ENCODE results near the gene PCAT6. TPM values are rescaled to one million over a fixed set of nuclear protein-coding genes. Genes with fewer than 3 reads are reported as not detected.

The PCAT6 gene
- total RNA-seq, 6 experiments from 2014 or later = 1.7 to 4.0 (median 1.8) TPM

DNA sequence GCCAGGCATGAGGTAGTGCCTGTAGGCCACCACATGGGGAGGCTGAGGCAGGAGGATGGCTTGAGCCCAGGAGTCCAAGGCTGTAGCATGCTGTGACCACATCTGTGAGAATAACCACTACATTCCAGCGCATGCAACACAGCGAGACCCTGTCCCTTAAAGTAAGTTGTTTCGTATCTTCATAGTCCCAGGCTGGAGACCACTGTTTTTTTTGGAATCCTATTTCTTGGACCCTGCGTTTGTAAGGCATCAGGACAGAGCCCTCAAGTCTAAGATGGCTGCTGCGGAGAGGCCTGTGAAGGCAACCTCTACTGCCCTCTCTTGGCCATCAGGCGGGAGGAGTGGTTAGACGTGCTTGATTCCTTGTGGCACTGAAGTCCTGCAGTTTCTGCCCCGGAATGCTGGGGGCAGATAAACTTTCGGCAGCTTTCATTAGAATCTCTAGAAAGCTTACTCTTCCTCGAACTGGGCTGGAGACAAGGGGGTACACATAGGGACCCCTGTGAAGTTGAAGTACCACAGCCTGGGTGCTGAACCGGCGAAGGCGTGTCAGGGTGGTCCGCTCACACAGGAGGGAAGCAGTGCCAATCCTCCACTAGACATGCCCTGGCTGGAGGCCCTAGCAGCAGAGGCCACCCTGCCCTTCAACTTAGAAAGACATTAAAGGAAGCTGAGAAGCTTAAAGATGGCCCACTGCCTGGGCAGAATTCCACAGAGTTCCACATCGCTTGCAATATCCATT lies 41.6 kb downstream of the PCAT6 start:
- Mint-ChIP-seq H3K27me3 (ENCODE audit: insufficient read depth) (peaks cover 5% of the 10 kb centered on the region), H3K36me3 (ENCODE audit: low read depth) (no peaks in the 10 kb centered on the region), H3K27ac (no peak overlapping the region), H3K4me1 (ENCODE audit: low read depth) (no peaks in the 10 kb centered on the region), H3K4me3 (no peak overlapping the region), H3K9me3 (no peaks in the 10 kb centered on the region)
- TF ChIP-seq, protein P1, sequence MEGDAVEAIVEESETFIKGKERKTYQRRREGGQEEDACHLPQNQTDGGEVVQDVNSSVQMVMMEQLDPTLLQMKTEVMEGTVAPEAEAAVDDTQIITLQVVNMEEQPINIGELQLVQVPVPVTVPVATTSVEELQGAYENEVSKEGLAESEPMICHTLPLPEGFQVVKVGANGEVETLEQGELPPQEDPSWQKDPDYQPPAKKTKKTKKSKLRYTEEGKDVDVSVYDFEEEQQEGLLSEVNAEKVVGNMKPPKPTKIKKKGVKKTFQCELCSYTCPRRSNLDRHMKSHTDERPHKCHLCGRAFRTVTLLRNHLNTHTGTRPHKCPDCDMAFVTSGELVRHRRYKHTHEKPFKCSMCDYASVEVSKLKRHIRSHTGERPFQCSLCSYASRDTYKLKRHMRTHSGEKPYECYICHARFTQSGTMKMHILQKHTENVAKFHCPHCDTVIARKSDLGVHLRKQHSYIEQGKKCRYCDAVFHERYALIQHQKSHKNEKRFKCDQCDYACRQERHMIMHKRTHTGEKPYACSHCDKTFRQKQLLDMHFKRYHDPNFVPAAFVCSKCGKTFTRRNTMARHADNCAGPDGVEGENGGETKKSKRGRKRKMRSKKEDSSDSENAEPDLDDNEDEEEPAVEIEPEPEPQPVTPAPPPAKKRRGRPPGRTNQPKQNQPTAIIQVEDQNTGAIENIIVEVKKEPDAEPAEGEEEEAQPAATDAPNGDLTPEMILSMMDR (IDR thresholded peaks at IDR 0.05) = peak; percentile 73
- DNase-seq = peak; percentile 52

DNA sequence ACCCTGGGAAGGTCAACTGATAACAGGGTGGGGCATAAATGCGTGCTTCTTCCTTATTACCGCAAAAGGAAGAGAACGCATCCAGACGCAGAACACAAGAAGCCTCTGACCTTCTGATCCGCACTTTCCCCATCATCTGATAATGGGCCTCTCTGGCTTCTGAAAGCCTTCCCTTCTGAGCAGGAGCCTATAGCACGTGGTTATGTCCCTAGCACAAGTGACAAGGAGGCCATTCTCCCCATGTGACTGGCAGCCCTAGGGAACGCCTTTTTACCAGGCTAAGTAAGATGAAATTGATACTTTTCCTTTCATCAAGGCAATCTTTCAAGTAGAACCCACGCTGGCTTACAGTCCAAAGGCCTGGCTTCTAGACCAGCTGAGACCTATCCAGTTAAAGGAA lies 44.0 kb downstream of the PCAT6 start:
- no peaks in the 10 kb centered on the region for H3K36me3 Mint-ChIP-seq (ENCODE audit: low read depth)
- DNase-seq = no peak
- no peak overlapping the region for H3K27ac Mint-ChIP-seq
- peaks cover 5% of the 10 kb centered on the region for H3K27me3 Mint-ChIP-seq (ENCODE audit: insufficient read depth)
- TF ChIP-seq, protein P1 (IDR thresholded peaks at IDR 0.05) = no peak
- no peaks in the 10 kb centered on the region for H3K9me3 Mint-ChIP-seq
- no peaks in the 10 kb centered on the region for H3K4me1 Mint-ChIP-seq (ENCODE audit: low read depth)
- no peak overlapping the region for H3K4me3 Mint-ChIP-seq

DNA sequence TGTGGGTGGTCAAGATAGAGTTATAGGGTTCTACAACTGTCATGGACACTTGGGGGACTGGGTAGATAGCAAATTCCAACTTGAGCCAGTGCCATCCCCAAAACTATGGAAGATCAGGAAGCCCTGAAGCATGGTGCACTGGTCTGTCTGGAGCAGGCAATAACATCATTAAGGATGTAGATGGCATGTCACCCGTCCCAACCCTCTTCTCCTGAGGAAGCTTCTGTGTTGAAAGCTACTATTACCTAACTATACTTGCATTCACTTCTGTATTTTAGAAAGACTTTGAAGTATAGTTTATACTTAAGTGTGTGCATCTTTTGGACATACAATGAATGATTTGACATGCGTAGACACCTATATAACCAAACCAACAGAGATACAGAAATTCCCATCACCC lies 45.3 kb downstream of the PCAT6 start:
- DNase-seq = no peak
- H3K27ac Mint-ChIP-seq = no peak overlapping the region
- H3K36me3 Mint-ChIP-seq (ENCODE audit: low read depth) = no peaks in the 10 kb centered on the region
- H3K27me3 Mint-ChIP-seq (ENCODE audit: insufficient read depth) = peaks cover 5% of the 10 kb centered on the region
- no peak overlapping the region for H3K4me3 Mint-ChIP-seq
- TF ChIP-seq, protein P1 (IDR thresholded peaks at IDR 0.05) = no peak
- H3K4me1 Mint-ChIP-seq (ENCODE audit: low read depth) = no peaks in the 10 kb centered on the region
- no peaks in the 10 kb centered on the region for H3K9me3 Mint-ChIP-seq

DNA sequence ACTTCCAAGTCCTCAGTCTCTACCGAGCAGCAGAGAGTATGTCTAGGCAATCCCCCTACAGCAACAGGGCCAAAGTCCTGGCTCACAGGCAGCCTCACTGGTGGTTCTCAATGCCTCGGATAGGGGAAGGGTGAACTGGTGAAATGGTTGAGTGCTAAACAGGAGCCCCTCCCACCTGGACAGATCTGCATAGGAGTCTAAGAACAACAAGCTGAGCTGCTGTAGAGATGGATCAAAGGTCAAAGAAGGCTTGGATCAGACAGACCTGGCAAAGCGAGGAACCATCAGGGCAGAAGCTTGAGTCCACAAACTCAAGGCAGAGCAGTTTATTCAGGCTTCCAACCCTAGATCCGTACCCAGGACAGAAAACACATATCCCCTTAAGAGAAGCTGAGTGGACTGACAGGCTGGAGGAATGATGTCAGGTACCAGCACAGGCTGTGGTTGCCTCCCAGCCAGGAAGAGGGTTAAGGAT lies 46.4 kb downstream of the PCAT6 start:
- H3K4me1 Mint-ChIP-seq (ENCODE audit: low read depth) = peaks cover 7% of the 10 kb centered on the region
- no peaks in the 10 kb centered on the region for H3K36me3 Mint-ChIP-seq (ENCODE audit: low read depth)
- H3K9me3 Mint-ChIP-seq = no peaks in the 10 kb centered on the region
- peaks cover 5% of the 10 kb centered on the region for H3K27me3 Mint-ChIP-seq (ENCODE audit: insufficient read depth)
- H3K27ac Mint-ChIP-seq = no peak overlapping the region
- no peak for DNase-seq
- no peak overlapping the region for H3K4me3 Mint-ChIP-seq
- TF ChIP-seq, protein P1 (IDR thresholded peaks at IDR 0.05) = no peak

DNA sequence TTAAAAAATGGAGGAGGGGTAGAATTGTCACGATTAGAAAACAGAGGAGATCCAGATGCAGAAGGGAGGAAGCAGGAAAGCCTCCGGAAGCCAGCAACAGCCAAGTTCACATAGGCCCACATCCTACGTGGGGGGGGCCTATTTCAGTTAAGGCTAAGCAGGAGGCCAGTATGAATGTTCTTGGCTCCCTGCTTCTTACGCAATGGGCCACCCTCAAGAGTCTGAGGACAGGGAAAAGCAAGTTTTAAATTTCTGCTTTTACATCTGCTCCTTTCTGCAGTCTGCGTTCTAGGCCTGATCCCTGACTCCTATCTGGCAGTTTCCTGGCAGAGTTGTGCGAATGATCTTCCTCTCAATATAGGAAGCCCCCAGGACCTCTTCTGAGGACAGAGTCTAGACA lies 47.6 kb downstream of the PCAT6 start:
- Mint-ChIP-seq H3K27me3 (ENCODE audit: insufficient read depth) (peaks cover 5% of the 10 kb centered on the region), H3K4me3 (no peak overlapping the region), H3K36me3 (ENCODE audit: low read depth) (no peaks in the 10 kb centered on the region), H3K27ac (no peak overlapping the region), H3K4me1 (ENCODE audit: low read depth) (peaks cover 10% of the 10 kb centered on the region), H3K9me3 (no peaks in the 10 kb centered on the region)
- TF ChIP-seq, protein P1 (IDR thresholded peaks at IDR 0.05) = no peak
- DNase-seq = no peak
